ENCODE results near the gene ZNF175. TPM values are rescaled to one million over a fixed set of nuclear protein-coding genes. Genes with fewer than 3 reads are reported as not detected.
A peak's percentile ranks its signal among the peaks of the same experiment; 100 is the strongest.

ZNF175 gene
- total RNA-seq, 2 donors from 2014 or later = 10.8 to 11.3 TPM

- no peak for DNase-seq
- H3K27me3 Mint-ChIP-seq (ENCODE audit: insufficient read depth) = peaks cover 46% of the 10 kb centered on the region
- Histone ChIP-seq H3K36me3 (ENCODE audit: control insufficient read depth, insufficient read depth, low read length) (peaks cover 5% of the 10 kb centered on the region), H3K4me1 (ENCODE audit: control insufficient read depth, insufficient read depth, low read length) (peaks cover 6% of the 10 kb centered on the region), H3K4me3 (ENCODE audit: low read length) (no peak overlapping the region), H3K9me3 (ENCODE audit: control insufficient read depth, low read length) (no peaks in the 10 kb centered on the region), H3K27ac (ENCODE audit: low read depth, low read length) (no peak overlapping the region), H3K27me3 (ENCODE audit: control insufficient read depth, insufficient read depth, low read length, poor library complexity, severe bottlenecking) (peaks cover 62% of the 10 kb centered on the region), H3K9ac (ENCODE audit: extremely low read depth, low read length, poor library complexity, severe bottlenecking) (no peak overlapping the region)
- TF ChIP-seq CTCF (conservative IDR thresholded peaks at IDR 0.05) = no peak
- peaks cover 3% of the 10 kb centered on the region for H3K36me3 Mint-ChIP-seq (ENCODE audit: low read depth)
- H3K9me3 Mint-ChIP-seq = no peaks in the 10 kb centered on the region
- H3K4me1 Mint-ChIP-seq = peaks cover 10% of the 10 kb centered on the region
- WGBS, 2 experiments (ENCODE audit: insufficient coverage in 1 of 2, insufficient read length in 1 of 2) = 79 to 83% methylated on average over 1 of the region's 1 CpG
- H3K4me3 Mint-ChIP-seq = no peak overlapping the region
- no peak overlapping the region for H3K27ac Mint-ChIP-seq
These were observed 2.6 kb upstream of the ZNF175 start for GRCh38 chr19:51568456-51568855.

- WGBS, 2 experiments (ENCODE audit: insufficient coverage in 1 of 2, insufficient read length in 1 of 2) = 10 to 12% methylated on average over 7 to 8 of the region's 8 CpGs
- H3K27ac ChIP-seq (ENCODE audit: low read depth, low read length) = no peak overlapping the region
- H3K9ac ChIP-seq (ENCODE audit: extremely low read depth, low read length, poor library complexity, severe bottlenecking) = peak overlapping the region; percentile 66
- peak overlapping the region; percentile 99 for H3K4me3 ChIP-seq (ENCODE audit: low read length)
- peaks cover 6% of the 10 kb centered on the region for H3K4me1 ChIP-seq (ENCODE audit: control insufficient read depth, insufficient read depth, low read length)
- Mint-ChIP-seq H3K9me3 (no peaks in the 10 kb centered on the region), H3K36me3 (ENCODE audit: low read depth) (peaks cover 16% of the 10 kb centered on the region), H3K4me3 (peak overlapping the region; percentile 89), H3K27me3 (ENCODE audit: insufficient read depth) (peaks cover 18% of the 10 kb centered on the region), H3K4me1 (peaks cover 10% of the 10 kb centered on the region), H3K27ac (peak overlapping the region; percentile 93)
- H3K36me3 ChIP-seq (ENCODE audit: control insufficient read depth, insufficient read depth, low read length) = peaks cover 27% of the 10 kb centered on the region
- H3K9me3 ChIP-seq (ENCODE audit: control insufficient read depth, low read length) = no peaks in the 10 kb centered on the region
- TF ChIP-seq CTCF (conservative IDR thresholded peaks at IDR 0.05) = no peak
- DNase-seq = no peak
- H3K27me3 ChIP-seq (ENCODE audit: control insufficient read depth, insufficient read depth, low read length, poor library complexity, severe bottlenecking) = peaks cover 32% of the 10 kb centered on the region
These were observed 516 bp downstream of the ZNF175 start for GRCh38 chr19:51571599-51571998.

- DNase-seq = no peak
- Mint-ChIP-seq H3K36me3 (ENCODE audit: low read depth) (peaks cover 24% of the 10 kb centered on the region), H3K4me3 (peak overlapping the region; percentile 89), H3K27me3 (ENCODE audit: insufficient read depth) (peaks cover 13% of the 10 kb centered on the region), H3K27ac (no peak overlapping the region), H3K4me1 (peaks cover 10% of the 10 kb centered on the region), H3K9me3 (no peaks in the 10 kb centered on the region)
- Histone ChIP-seq H3K36me3 (ENCODE audit: control insufficient read depth, insufficient read depth, low read length) (peaks cover 32% of the 10 kb centered on the region), H3K9ac (ENCODE audit: extremely low read depth, low read length, poor library complexity, severe bottlenecking) (no peak overlapping the region), H3K4me3 (ENCODE audit: low read length) (peak overlapping the region; percentile 99), H3K27me3 (ENCODE audit: control insufficient read depth, insufficient read depth, low read length, poor library complexity, severe bottlenecking) (peaks cover 23% of the 10 kb centered on the region), H3K9me3 (ENCODE audit: control insufficient read depth, low read length) (no peaks in the 10 kb centered on the region), H3K27ac (ENCODE audit: low read depth, low read length) (no peak overlapping the region), H3K4me1 (ENCODE audit: control insufficient read depth, insufficient read depth, low read length) (peaks cover 6% of the 10 kb centered on the region)
- TF ChIP-seq CTCF (conservative IDR thresholded peaks at IDR 0.05) = no peak
- WGBS, 2 experiments (ENCODE audit: insufficient coverage in 1 of 2, insufficient read length in 1 of 2) = 95 to 96% methylated on average over 3 of the region's 3 CpGs
These were observed 1.3 kb downstream of the ZNF175 start for GRCh38 chr19:51572410-51572809.
